Activated T-cell treated with anti-CD3 and anti-CD28 coated beads, Interleukin-2, amount 50 U/mL, for 72 hours (primary cell): Measurements from ENCODE around the gene KDM4C. TPM values are rescaled to one million over a fixed set of nuclear protein-coding genes. Genes with fewer than 3 reads are reported as not detected.
"Not testable (repeated sequence)": the region's sequence is repeated elsewhere in the genome, so short reads cannot be mapped to it uniquely, and the experiment has no call there.

ENCODE experiments used
- ATAC-seq, 2 donors: fragments of 150-1000 bp; cut with Tn5 transposase; replicated peaks in 1 of 2; 2 replicates each; pipeline ENCODE4 v1.10.0; 2021; ENCODE audit warnings: moderate library complexity in 2 of 2, mild to moderate bottlenecking in 1 of 2
- DNase-seq, 2 donors: peaks; one replicate each; pipeline ENCODE4 v3.0.0; 2021 to 2022; ENCODE audit warnings: mixed read lengths in 1 of 2
- H3K27ac Mint-ChIP-seq: one replicate; pipeline ENCODE4 v1.8.0; 2022; ENCODE audit warnings: mild to moderate bottlenecking, moderate library complexity, mixed read lengths
- H3K27me3 Mint-ChIP-seq: one replicate; pipeline ENCODE4 v1.8.0; 2022; ENCODE audit warnings: low read depth, mixed read lengths
- H3K36me3 Mint-ChIP-seq, 2 donors: one replicate each; pipeline ENCODE4 v1.8.0; 2022; ENCODE audit warnings: mixed read lengths in 2 of 2, mild to moderate bottlenecking in 1 of 2; ENCODE audit not compliant: insufficient read depth in 2 of 2
- H3K4me1 Mint-ChIP-seq: one replicate; pipeline ENCODE4 v1.8.0; 2022; ENCODE audit warnings: low read depth, mixed read lengths
- H3K4me3 Mint-ChIP-seq, 2 donors: one replicate each; pipeline ENCODE4 v1.8.0; 2022; ENCODE audit warnings: mild to moderate bottlenecking in 2 of 2, mixed read lengths in 2 of 2, moderate library complexity in 2 of 2
- H3K9me3 Mint-ChIP-seq, 2 donors: one replicate each; pipeline ENCODE4 v1.8.0; 2022; ENCODE audit warnings: mixed read lengths in 2 of 2
- total RNA-seq, 2 donors: library from RNA; stranded (reverse); gene quantifications; one replicate each; pipeline ENCODE4 v1.2.3, GENCODE V29; 2022

KDM4C gene
- total RNA-seq, 2 donors from 2014 or later, result 42.9 to 46.7 TPM

- Mint-ChIP-seq H3K27me3 (no peaks in the 10 kb centered on the region), H3K9me3 (peaks cover 1 to 5% of the 10 kb centered on the region in 2 donors), H3K36me3 (peaks cover 4% of the 10 kb centered on the region in 2 donors), H3K27ac (no peak overlapping the region), H3K4me1 (peaks cover 57% of the 10 kb centered on the region), H3K4me3 (no peak overlapping the region)
- DNase-seq (no peak), ATAC-seq (no peak)
These were observed 8.8 kb downstream of the KDM4C start for GRCh38 chr9:6766606-6767005.

- Mint-ChIP-seq H3K27ac (peak overlapping the region; percentile 76), H3K4me1 (peaks cover 41% of the 10 kb centered on the region)
- DNase-seq, H3K4me3 Mint-ChIP-seq, ATAC-seq, H3K27me3 Mint-ChIP-seq, H3K9me3 Mint-ChIP-seq, H3K36me3 Mint-ChIP-seq: not testable (repeated sequence)
These were observed 10.8 kb downstream of the KDM4C start for GRCh38 chr9:6768587-6768986.

GRCh38 chr9:6771722-6772121, 13.9 kb downstream of the KDM4C start:
- no peak overlapping the region for H3K27ac Mint-ChIP-seq
- no peaks in the 10 kb centered on the region for H3K36me3 Mint-ChIP-seq
- H3K9me3 Mint-ChIP-seq, result no peaks in the 10 kb centered on the region
- peaks cover 23% of the 10 kb centered on the region for H3K4me1 Mint-ChIP-seq
- H3K4me3 Mint-ChIP-seq, result no peak overlapping the region
- ATAC-seq, result no peak
- no peaks in the 10 kb centered on the region for H3K27me3 Mint-ChIP-seq
- DNase-seq, result no peak

GRCh38 chr9:6777213-6777902, 19.6 kb downstream of the KDM4C start:
- H3K4me1 Mint-ChIP-seq, result peaks cover 44% of the 10 kb centered on the region
- H3K27ac Mint-ChIP-seq, result no peak overlapping the region
- H3K9me3 Mint-ChIP-seq, result no peaks in the 10 kb centered on the region
- ATAC-seq (no peak), DNase-seq (no peak)
- no peaks in the 10 kb centered on the region for H3K36me3 Mint-ChIP-seq
- H3K27me3 Mint-ChIP-seq, result no peaks in the 10 kb centered on the region
- H3K4me3 Mint-ChIP-seq, result peak overlapping the region; percentile 19 to 54

- peaks cover 64% of the 10 kb centered on the region for H3K4me1 Mint-ChIP-seq
- H3K27ac Mint-ChIP-seq, result no peak overlapping the region
- H3K9me3 Mint-ChIP-seq, result no peaks in the 10 kb centered on the region
- no peak for ATAC-seq
- no peak overlapping the region for H3K4me3 Mint-ChIP-seq
- no peak for DNase-seq
- no peaks in the 10 kb centered on the region for H3K36me3 Mint-ChIP-seq
- no peaks in the 10 kb centered on the region for H3K27me3 Mint-ChIP-seq
These were observed 21.9 kb downstream of the KDM4C start for GRCh38 chr9:6779417-6780241.

GRCh38 chr9:6780690-6781089, 22.9 kb downstream of the KDM4C start:
- H3K36me3 Mint-ChIP-seq, result no peaks in the 10 kb centered on the region

GRCh38 chr9:6781476-6781875, 23.7 kb downstream of the KDM4C start:
- Mint-ChIP-seq H3K36me3 (no peaks in the 10 kb centered on the region), H3K4me3 (no peak overlapping the region), H3K27me3 (no peaks in the 10 kb centered on the region), H3K4me1 (peaks cover 59% of the 10 kb centered on the region), H3K27ac (no peak overlapping the region), H3K9me3 (no peaks in the 10 kb centered on the region)
- ATAC-seq (no peak), DNase-seq (no peak)

More at GRCh38 chr9:6780690-6781089, 22.9 kb downstream of the KDM4C start:
- Mint-ChIP-seq H3K27me3 (no peaks in the 10 kb centered on the region), H3K4me3 (no peak overlapping the region), H3K4me1 (peaks cover 59% of the 10 kb centered on the region), H3K27ac (peak overlapping the region; percentile 20), H3K9me3 (no peaks in the 10 kb centered on the region)
- ATAC-seq (no peak), DNase-seq (no peak)

GRCh38 chr9:6782345-6782744, 24.6 kb downstream of the KDM4C start:
- H3K9me3 Mint-ChIP-seq, result no peaks in the 10 kb centered on the region
- H3K36me3 Mint-ChIP-seq, result no peaks in the 10 kb centered on the region
- peak overlapping the region in 1 of 2 donors; percentile 0 for H3K4me3 Mint-ChIP-seq
- no peak for DNase-seq
- ATAC-seq, result no peak
- no peaks in the 10 kb centered on the region for H3K27me3 Mint-ChIP-seq
- peaks cover 54% of the 10 kb centered on the region for H3K4me1 Mint-ChIP-seq
- no peak overlapping the region for H3K27ac Mint-ChIP-seq

- H3K4me1 Mint-ChIP-seq, result peaks cover 57% of the 10 kb centered on the region
- no peak overlapping the region for H3K4me3 Mint-ChIP-seq
- H3K36me3 Mint-ChIP-seq, result no peaks in the 10 kb centered on the region
- no peak for DNase-seq
- peak overlapping the region; percentile 62 for H3K27ac Mint-ChIP-seq
- ATAC-seq, result no peak
- no peaks in the 10 kb centered on the region for H3K9me3 Mint-ChIP-seq
- no peaks in the 10 kb centered on the region for H3K27me3 Mint-ChIP-seq
These were observed 25.2 kb downstream of the KDM4C start for GRCh38 chr9:6782981-6783380.

GRCh38 chr9:6783753-6784152, 26.0 kb downstream of the KDM4C start:
- H3K4me3 Mint-ChIP-seq, result peak overlapping the region in 1 of 2 donors; percentile 3
- peaks cover 63% of the 10 kb centered on the region for H3K4me1 Mint-ChIP-seq
- H3K27me3 Mint-ChIP-seq, result no peaks in the 10 kb centered on the region
- H3K36me3 Mint-ChIP-seq, result no peaks in the 10 kb centered on the region
- no peak for ATAC-seq
- DNase-seq, result no peak
- H3K27ac Mint-ChIP-seq, result peak overlapping the region; percentile 62
- no peaks in the 10 kb centered on the region for H3K9me3 Mint-ChIP-seq

GRCh38 chr9:6785682-6786081, 27.9 kb downstream of the KDM4C start:
- DNase-seq (no peak), ATAC-seq (no peak)
- Mint-ChIP-seq H3K4me3 (no peak overlapping the region), H3K36me3 (no peaks in the 10 kb centered on the region), H3K27ac (no peak overlapping the region), H3K9me3 (no peaks in the 10 kb centered on the region), H3K27me3 (no peaks in the 10 kb centered on the region), H3K4me1 (peaks cover 51% of the 10 kb centered on the region)

GRCh38 chr9:6787793-6788161, 30.0 kb downstream of the KDM4C start:
- H3K27ac Mint-ChIP-seq, result no peak overlapping the region
- ATAC-seq (no peak), DNase-seq (no peak)
- H3K4me3 Mint-ChIP-seq, result no peak overlapping the region
- peaks cover 36% of the 10 kb centered on the region for H3K4me1 Mint-ChIP-seq
- no peaks in the 10 kb centered on the region for H3K9me3 Mint-ChIP-seq
- no peaks in the 10 kb centered on the region for H3K36me3 Mint-ChIP-seq
- H3K27me3 Mint-ChIP-seq, result no peaks in the 10 kb centered on the region

GRCh38 chr9:6788162-6789016, 30.6 kb downstream of the KDM4C start:
- Mint-ChIP-seq H3K9me3 (no peaks in the 10 kb centered on the region), H3K27ac (no peak overlapping the region), H3K4me3 (no peak overlapping the region), H3K27me3 (no peaks in the 10 kb centered on the region), H3K36me3 (no peaks in the 10 kb centered on the region), H3K4me1 (peaks cover 29% of the 10 kb centered on the region)
- DNase-seq (no peak), ATAC-seq (no peak)
